ENCODE data around the gene SKIC8. TPM values are rescaled to one million over a fixed set of nuclear protein-coding genes. Genes with fewer than 3 reads are reported as not detected.

Gene SKIC8
- total and polyA plus RNA-seq, 2 of the 13 experiments (the other 11 are each of a cell fraction or from before 2014, with no cell fraction given): 69.5 to 70.6 TPM

DNA sequence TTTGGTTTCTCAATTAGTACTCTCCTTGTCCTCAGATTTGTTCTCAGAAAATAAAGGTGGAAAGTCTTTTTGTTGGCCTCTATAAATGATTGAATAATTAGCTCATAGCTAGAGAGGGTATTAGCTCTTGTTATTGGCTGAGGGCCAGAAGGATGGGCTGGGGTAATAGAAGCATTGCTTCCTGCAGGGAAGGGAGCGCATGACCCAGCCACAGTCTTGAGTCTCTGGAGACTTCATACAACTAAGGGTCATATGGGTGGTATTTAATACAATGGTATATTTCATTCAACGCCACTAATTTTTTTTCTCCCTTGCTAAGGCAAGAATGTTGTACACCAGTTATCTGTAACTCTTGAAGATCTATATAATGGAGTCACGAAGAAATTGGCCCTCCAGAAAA, 26.6 kb downstream of the SKIC8 start:
- no peaks in the 10 kb centered on the region for H3K4me1 ChIP-seq (ENCODE audit: insufficient read depth, low read length)
- H3K4me3 ChIP-seq (replicated peaks in 1 of 3; ENCODE audit: insufficient read depth in 1 of 3, low read depth in 2 of 3, low read length in 3 of 3): no peak overlapping the region
- ATAC-seq: no peak
- peaks cover 0 to 16% of the 10 kb centered on the region in 2 experiments; a peak in 2 of 5 replicates for H3K27me3 ChIP-seq (ENCODE audit: control insufficient read depth in 1 of 2, insufficient read depth in 2 of 2, low read length in 2 of 2)
- BruUV-seq (replicated peaks): no TSS peak
- no peak overlapping the region for H2AFZ ChIP-seq (ENCODE audit: low read length)
- 56% methylated on average over 3 of the region's 3 CpGs for WGBS (ENCODE audit: low lambda C conversion rate)
- DNase-seq (ENCODE audit: low spot score): no peak
- H4K20me1 ChIP-seq (ENCODE audit: insufficient read depth, low read length): no peaks in the 10 kb centered on the region
- H3K9ac ChIP-seq (ENCODE audit: insufficient read depth, low read depth, low read length): no peak overlapping the region
- H3K9me3 ChIP-seq (ENCODE audit: low read length): no peaks in the 10 kb centered on the region
- no peak for FAIRE-seq
- no peaks in the 10 kb centered on the region for H3K36me3 ChIP-seq (replicated peaks in 1 of 2; ENCODE audit: control insufficient read depth in 1 of 2, insufficient read depth in 2 of 2, low read length in 2 of 2)
- ChIA-PET CTCF (ENCODE audit: low intra/inter-chr PET ratio, low total read pairs) (no interaction called here), POLR2A (interaction anchor here (2.0 kb wide), 1 partner anchor 27 kb away, joined by 5 read pairs; the partner anchor contains the start of gene SKIC8)
- intact Hi-C loops (cut with micrococcal nuclease; ENCODE audit: unreplicated experiment) (no loop called here), in situ Hi-C loops (cut with HindIII; ENCODE audit: extremely low pct_ligation_motif_present, low pct_unique_long_range_greater_than_20kb) (no loop called here)
- no peaks in the 10 kb centered on the region for H3K79me2 ChIP-seq (ENCODE audit: insufficient read depth, low read length)
- H3K4me2 ChIP-seq (ENCODE audit: low read depth, low read length): no peak overlapping the region
- TF ChIP-seq, protein P1, sequence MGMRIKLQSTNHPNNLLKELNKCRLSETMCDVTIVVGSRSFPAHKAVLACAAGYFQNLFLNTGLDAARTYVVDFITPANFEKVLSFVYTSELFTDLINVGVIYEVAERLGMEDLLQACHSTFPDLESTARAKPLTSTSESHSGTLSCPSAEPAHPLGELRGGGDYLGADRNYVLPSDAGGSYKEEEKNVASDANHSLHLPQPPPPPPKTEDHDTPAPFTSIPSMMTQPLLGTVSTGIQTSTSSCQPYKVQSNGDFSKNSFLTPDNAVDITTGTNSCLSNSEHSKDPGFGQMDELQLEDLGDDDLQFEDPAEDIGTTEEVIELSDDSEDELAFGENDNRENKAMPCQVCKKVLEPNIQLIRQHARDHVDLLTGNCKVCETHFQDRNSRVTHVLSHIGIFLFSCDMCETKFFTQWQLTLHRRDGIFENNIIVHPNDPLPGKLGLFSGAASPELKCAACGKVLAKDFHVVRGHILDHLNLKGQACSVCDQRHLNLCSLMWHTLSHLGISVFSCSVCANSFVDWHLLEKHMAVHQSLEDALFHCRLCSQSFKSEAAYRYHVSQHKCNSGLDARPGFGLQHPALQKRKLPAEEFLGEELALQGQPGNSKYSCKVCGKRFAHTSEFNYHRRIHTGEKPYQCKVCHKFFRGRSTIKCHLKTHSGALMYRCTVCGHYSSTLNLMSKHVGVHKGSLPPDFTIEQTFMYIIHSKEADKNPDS (CRISPR knock-in tag; IDR thresholded peaks at IDR 0.05): no peak
- no peak for TF ChIP-seq ZNF441 (CRISPR knock-in tag; IDR thresholded peaks at IDR 0.05; ENCODE audit: borderline replicate concordance)
- no peak for TF ChIP-seq FOXA1 (IDR thresholded peaks at IDR 0.05)
- TF ChIP-seq FOXA1 (CRISPR knock-in tag; IDR thresholded peaks at IDR 0.05): no peak
- TF ChIP-seq ZNF160 (CRISPR knock-in tag; IDR thresholded peaks at IDR 0.05): no peak
- no peak for TF ChIP-seq CTCF (CRISPR knock-in tag; IDR thresholded peaks at IDR 0.05)
- no peak overlapping the region for H3K27ac ChIP-seq (ENCODE audit: extremely low read length, insufficient read depth, low read length)
